GM21390 (cell line): ENCODE measurements around the gene TRIB2.
A peak's percentile ranks its signal among the peaks of the same experiment; 100 is the strongest.

Experiments
- ATAC-seq: cut with Tn5 transposase; IDR thresholded peaks from one replicate; pipeline ENCODE4 v1.9.1; 2021; ENCODE audit not compliant: unreplicated experiment

Gene TRIB2

GRCh38 chr2:12719400-12720277 is 2.9 kb downstream of the TRIB2 start:
- ATAC-seq = no peak

GRCh38 chr2:12720278-12720620 is 3.5 kb downstream of the TRIB2 start:
- ATAC-seq = no peak

GRCh38 chr2:12720754-12721378 is 4.1 kb downstream of the TRIB2 start:
- ATAC-seq = no peak

DNA sequence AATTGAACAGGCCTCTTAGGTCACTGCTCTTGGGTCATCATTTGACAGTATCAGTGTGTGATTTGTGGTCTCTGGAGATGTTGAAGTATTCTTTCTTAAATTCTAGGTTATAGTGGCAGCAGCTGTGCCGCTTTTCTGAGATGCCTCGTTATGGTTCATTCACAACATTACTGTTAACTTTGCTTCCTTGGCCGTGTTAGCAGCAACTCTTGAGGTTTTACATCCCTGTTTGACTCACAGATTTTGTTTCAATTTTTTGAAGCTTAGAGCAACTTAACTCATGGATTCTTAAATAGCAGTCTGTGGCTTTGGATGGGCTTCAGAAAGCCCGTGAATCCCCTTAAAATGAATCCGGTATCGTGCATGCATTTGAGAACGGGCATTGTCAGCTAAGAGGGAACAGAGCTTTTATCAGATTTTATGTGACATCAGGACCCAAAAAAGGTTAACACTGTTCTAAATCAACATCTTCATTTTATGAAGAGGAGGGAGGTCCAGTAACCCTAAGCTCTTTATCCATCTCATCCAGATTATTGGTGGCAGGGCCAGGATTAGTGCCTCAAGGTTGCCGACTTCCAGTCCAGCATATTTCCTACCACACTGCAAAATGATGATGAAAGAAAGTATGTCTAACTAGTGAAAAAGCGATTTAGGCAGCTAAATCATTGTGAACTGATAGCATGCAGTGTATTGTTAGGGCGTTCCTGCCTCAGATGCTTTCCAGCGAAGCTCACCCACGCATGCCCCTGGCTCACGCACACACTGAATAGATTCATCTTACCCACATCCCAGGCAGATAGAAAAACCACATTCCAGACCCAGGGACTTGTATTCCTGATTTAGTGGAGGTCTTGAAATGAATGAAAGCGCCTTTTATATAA is 5.1 kb downstream of the TRIB2 start:
- ATAC-seq = no peak

DNA sequence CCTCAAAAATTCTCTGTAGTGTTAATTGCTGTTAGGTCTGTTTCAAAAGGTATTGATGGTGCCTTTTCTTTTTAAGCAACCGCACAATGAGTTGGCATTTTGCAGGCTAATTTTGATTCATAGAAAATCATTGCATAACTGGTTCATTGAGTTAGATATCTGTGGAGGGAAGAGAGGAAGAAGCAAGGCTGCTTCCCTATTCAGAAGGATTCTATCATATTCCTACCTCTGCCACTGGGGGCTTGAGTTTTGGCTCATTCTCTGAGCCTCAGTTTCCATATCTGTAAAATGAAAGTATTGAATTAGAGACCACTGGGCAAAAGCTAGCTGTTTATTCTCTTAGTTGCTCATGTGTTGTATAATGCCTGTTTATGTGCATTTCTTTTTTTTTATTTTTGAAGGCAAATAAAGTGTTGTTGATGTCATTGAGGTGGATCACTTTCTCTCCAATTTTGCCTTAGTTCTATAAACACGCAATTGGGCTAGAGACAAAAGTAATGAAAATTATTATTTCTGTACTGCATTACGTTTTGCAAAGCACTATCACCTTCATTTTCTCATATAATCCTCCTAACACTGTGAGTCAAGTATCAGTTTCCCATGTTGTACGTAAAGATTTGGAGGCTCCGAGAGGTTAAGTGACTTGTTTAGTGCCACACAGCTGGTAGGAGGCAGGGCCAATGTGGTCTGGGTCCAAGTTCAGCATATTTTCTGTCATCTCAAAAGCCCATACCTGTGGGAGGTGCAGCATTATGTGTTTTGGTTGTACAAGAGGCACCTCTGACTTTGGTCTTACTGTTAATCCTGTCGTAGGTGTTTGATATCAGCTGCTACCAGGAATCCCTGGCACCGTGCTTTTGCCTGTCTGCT is 5.9 kb downstream of the TRIB2 start:
- no peak for ATAC-seq

DNA sequence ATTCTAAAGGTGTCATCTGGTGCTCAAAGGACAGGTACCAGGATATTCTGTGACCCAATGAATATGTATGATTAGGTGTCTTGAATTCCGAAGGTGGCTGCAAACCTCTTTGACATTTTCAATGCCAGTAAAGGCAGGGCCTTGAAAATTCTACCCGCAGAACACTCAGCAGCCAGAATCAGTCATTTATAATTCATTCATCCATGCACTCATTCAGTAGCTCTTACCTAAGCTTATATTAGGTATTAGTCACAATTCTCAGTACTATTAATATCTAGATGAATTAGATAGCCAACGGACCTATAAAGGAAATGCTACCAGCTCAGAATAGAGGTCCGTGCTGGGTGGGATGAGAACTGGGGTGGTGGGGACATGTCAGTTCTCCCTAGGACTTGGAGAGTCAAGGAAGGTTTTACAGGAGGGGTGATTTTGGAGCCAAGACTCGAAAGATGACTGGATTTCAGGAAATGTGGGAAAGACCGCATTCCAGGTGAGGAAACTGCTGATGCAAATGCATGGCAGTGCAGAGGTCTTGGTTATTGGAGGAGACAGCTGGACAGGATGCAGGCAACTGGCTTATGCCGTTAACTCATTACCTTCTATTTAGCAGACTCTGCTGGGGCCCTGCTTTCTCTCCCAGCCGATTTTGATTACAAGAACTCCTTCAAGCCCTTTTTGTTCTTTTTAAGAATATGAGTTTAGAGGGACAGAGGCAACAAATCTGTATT is 7.2 kb downstream of the TRIB2 start:
- ATAC-seq = no peak

GRCh38 chr2:12725233-12726187 is 8.8 kb downstream of the TRIB2 start:
- no peak for ATAC-seq

DNA sequence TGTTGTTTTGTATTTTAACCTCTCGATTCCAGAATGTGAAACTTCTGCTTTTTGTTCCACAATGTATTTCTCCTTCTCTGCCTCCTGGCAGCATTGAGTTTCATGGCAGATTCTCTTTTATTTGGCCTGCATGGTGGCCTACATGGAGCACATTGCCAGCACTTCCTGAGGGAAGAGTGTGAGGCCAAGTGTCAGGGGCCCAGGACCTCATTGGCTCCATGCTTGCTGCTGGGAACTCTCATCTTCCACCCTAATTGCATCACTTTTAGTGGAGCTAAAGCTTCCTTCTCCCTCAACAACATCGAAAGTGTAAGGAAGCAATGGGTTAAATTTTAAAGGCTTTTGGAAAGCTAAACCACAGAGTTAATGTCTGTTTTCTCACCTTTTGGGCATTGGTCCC is 9.5 kb downstream of the TRIB2 start:
- no peak for ATAC-seq

GRCh38 chr2:12727065-12727464 is 10.3 kb downstream of the TRIB2 start:
- ATAC-seq = no peak

DNA sequence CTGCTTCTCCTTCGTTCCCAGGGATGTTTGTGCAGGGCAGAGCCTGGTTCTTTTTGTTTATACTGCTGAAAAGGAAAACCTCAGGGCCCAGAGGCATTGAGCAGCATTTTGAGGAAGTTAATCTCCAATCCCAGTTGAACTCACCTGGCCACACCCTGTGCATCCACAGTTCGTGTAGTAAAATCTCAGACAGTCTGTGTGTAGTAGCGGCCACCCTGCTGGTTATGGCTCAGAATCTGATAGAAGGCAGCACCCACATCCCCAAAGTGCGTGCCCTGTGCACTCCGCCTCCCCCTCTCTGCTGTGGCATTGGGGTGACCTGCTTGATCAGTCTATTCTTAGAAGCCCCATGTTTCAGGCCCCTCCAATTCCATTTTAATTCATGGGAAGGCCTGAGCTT is 10.9 kb downstream of the TRIB2 start:
- no peak for ATAC-seq

DNA sequence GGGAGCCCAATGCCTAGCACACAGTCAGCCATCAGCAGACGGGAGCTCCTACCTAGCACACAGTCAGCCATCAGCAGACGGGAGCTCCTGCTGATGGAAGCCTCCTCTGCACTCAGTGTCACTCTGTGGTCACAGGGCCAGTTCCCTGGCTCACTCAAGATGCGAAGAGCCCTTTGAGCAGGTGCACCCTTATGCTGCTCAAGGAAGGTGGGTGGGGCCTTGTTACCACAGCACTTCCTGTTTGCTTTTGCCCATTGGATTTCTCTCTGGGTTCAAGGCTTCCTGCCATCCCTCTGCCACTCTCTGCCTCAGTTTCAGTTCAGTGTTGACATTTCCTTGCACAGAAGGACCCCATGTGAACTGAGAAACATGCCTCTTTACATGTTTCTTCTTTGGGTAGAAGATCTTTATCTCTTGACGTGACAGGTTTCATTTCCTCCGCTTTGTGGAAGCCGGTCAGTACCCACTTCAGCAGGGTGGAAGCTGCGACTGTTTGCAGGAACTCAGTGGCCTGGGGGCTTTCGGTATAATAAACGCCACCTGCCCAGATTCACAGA is 11.6 kb downstream of the TRIB2 start:
- peak; percentile 91 for ATAC-seq

GRCh38 chr2:12730265-12730664 is 13.5 kb downstream of the TRIB2 start:
- no peak for ATAC-seq

DNA sequence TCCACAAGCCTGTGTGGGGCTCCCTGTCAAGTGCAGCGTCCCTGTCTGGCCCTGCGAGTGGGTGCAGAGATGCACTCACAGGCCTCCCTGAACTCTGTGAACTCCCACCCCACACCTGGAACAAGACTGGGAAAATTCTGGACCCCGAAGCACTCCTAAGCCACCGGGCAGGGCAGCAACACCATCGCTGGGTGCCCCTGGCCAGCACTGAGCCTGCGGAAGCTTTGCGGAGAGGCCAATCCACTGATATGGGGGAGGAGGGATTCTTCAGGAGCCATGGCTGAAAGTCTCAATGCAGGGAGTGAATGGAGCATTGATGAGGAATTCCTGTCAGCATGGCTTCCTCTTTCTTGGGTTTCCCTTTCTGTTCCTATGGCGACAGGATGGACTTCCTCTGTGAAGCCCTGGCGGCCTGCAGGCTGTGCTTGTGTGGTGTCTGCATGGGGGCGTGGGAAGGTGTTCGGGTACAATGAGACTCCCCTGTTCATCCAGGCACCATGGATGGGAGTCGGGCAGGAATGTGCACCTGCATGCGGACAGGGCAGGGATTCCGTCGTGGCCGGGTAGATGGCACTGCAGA is 15.1 kb downstream of the TRIB2 start:
- no peak for ATAC-seq

GRCh38 chr2:12732651-12733050 is 15.9 kb downstream of the TRIB2 start:
- ATAC-seq = no peak

GRCh38 chr2:12733846-12734245 is 17.1 kb downstream of the TRIB2 start:
- no peak for ATAC-seq

DNA sequence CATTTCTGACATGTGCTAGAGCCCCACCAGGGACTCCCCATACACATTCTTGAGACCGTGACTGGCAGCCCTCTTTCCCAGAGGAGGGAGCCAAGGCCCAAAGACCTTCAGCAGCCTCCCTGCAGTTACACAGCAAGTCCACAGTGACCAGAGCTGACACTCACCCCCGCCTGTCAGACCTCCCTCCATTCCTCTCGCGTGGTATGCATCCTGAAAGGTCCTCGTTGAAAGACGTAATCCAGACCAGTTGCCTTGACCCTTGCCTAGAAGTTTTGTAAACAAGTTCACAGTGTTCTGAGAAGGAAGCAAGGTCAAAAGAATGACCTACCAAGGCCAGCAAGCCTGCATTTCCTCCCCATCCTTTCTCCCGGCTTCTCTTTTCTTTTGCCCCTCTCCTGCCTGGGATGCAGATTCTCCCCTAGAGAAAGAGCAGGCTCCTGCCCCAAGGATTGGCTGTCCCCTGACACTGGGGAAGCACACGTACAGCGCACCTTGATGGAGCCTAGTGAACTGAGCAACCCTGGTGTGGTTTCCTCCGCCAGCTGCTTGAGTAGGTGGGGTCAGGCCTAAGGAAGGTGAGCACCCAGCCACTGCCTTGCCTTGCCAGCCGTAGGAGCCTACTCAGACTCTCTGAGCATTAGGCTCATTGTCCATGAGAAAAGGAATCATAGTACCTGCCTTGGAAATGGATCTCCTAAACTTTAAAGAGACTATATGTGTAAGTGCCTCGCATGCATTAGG is 18.3 kb downstream of the TRIB2 start:
- ATAC-seq = no peak

GRCh38 chr2:12737297-12737696 is 20.6 kb downstream of the TRIB2 start:
- ATAC-seq = no peak
